Stomach (tissue), 9 donors: ENCODE results near the gene PYGB. TPM values are rescaled to one million over a fixed set of nuclear protein-coding genes. Genes with fewer than 3 reads are reported as not detected.
"Not testable (repeated sequence)": the region's sequence is repeated elsewhere in the genome, so short reads cannot be mapped to it uniquely, and the experiment has no call there.

Experiments
- DNase-seq, 2 donors: peaks; one replicate each; pipeline versions ENCODE4 v3.0.0 to v3.0.0-alpha.2; 2013 to 2019
- H3K27ac ChIP-seq, 5 donors: fragments of 200-600 bp in 4 of 5; sonication (generic) in 4 of 5; one replicate each; pipeline ENCODE4 v1.5.1; 2013 to 2019; ENCODE audit warnings: mild to moderate bottlenecking in 1 of 5, moderate library complexity in 1 of 5
- H3K27me3 ChIP-seq, 3 donors: fragments of 200-600 bp; sonication (generic); one replicate each; pipeline ENCODE4 v1.5.1; 2017 to 2019; ENCODE audit warnings: mixed run types in 1 of 3
- H3K36me3 ChIP-seq, 4 donors: fragments of 200-600 bp; sonication (generic); 1 replicate in 3 of 4; 2 replicates in 1 of 4; pipeline ENCODE4 v1.5.1; 2016 to 2019
- H3K4me1 ChIP-seq, 4 donors: fragments of 200-600 bp; sonication (generic); one replicate each; pipeline ENCODE4 v1.5.1; 2016 to 2019
- H3K4me3 ChIP-seq, 4 donors: fragments of 200-600 bp; sonication (generic) in 3 of 4; one replicate each; pipeline ENCODE4 v1.5.1; 2016 to 2019; ENCODE audit warnings: mild to moderate bottlenecking in 1 of 4
- H3K9me3 ChIP-seq, 4 donors: fragments of 200-600 bp; sonication (generic); one replicate each; pipeline ENCODE4 v1.5.1; 2016 to 2019
- EP300 ChIP-seq: sonication (generic); formaldehyde crosslinking; IDR thresholded peaks from one replicate; pipeline ENCODE4 v1.6.1; 2017; ENCODE audit warnings: antibody characterized with exemption
- POLR2A ChIP-seq, 4 donors: fragments of 450-650 bp; IDR thresholded peaks; one replicate each; pipeline ENCODE4 v1.6.1; 2016; ENCODE audit warnings: antibody characterized with exemption in 4 of 4, control low read depth in 2 of 4, mild to moderate bottlenecking in 1 of 4, moderate library complexity in 1 of 4
- POLR2AphosphoS5 ChIP-seq, 3 donors: sonication (generic); formaldehyde crosslinking; IDR thresholded peaks; one replicate each; pipeline ENCODE4 v1.6.1; 2016; ENCODE audit warnings: antibody characterized with exemption in 3 of 3
- WGBS, 5 donors: extraction: QIAGEN DNeasy Blood & Tissue Kit in 3 of 5; methylation state at CpG; one replicate each; pipeline versions ENCODE4 v1.1.5 to v1.1.7; 2013 to 2018; 5-methylcytosine and 5-hydroxymethylcytosine counted together
- intact Hi-C: fragments of 100-400 bp; cut with DNase I; formaldehyde crosslinking; loops from one replicate; pipeline ENCODE4 v1.15.1; 2023; ENCODE audit warnings: low total_unique reads
- polyA plus RNA-seq, 3 donors: library from polyadenylated mRNA; stranded (reverse); fragments of 200-250 nt; gene quantifications; one replicate each; pipeline ENCODE4 v1.2.3, GENCODE V29; 2013
- total RNA-seq, 5 donors: library from RNA; depleted of rRNA; stranded (reverse); fragments of >200 nt; gene quantifications; one replicate each; pipeline versions ENCODE4 v1.1.0 to v1.2.3, GENCODE V29; 2014 to 2016
- TF ChIP-seq, protein P1 (sequence below), 7 experiments: fragments of 450-650 bp in 4 of 7; fragments of 200-600 bp in 3 of 7; sonication (generic) in 3 of 7; IDR thresholded peaks; one replicate each; pipeline ENCODE4 v1.5.1; 2016 to 2019; ENCODE audit warnings: antibody characterized with exemption in 7 of 7, control low read depth in 2 of 7, mild to moderate bottlenecking in 1 of 7
- donor health status: healthy with polysubstance abuse.
- donor health status: Bipolar disorder and iron deficiency.
- donor health status: healthy.

The PYGB gene
- total and polyA plus RNA-seq, 8 donors = 23.1 to 116 (median 49.5) TPM

DNA sequence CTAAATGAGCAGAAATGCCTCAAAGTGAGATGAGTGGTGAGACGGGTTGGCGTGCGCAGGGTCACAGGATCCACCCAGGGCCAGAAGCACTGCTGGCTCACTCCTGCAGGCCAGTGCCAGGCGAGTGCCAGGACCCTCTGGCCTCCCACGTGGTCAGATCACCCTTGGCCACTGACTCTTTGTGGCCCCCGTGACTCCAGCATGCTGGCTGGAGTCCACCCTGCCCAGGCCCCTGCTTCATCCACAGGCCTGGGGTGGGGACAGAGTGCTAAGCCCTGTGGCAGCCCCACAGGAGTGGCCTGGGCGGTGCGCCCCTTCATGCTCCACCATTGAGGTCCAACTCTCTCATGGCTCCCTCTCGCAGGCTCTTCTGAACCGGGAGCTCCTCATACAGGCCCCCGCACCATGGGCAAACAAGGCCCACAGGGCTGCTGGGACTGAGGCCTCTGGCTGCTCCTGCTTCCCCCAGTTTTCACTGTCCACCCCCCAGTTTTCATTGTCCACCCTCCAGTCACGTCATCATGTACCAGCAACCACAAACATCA lies 81.1 kb downstream of the PYGB start:
- Histone ChIP-seq H3K4me3 (no peak overlapping the region), H3K27ac (no peak overlapping the region), H3K27me3 (no peaks in the 10 kb centered on the region), H3K36me3 (no peaks in the 10 kb centered on the region), H3K4me1 (peaks cover 0 to 22% (median 12%) of the 10 kb centered on the region in 4 donors), H3K9me3 (no peaks in the 10 kb centered on the region)
- intact Hi-C loops = no loop called here
- TF ChIP-seq POLR2A (IDR thresholded peaks at IDR 0.05) = no peak
- TF ChIP-seq POLR2AphosphoS5 (IDR thresholded peaks at IDR 0.05) = no peak
- TF ChIP-seq, protein P1, sequence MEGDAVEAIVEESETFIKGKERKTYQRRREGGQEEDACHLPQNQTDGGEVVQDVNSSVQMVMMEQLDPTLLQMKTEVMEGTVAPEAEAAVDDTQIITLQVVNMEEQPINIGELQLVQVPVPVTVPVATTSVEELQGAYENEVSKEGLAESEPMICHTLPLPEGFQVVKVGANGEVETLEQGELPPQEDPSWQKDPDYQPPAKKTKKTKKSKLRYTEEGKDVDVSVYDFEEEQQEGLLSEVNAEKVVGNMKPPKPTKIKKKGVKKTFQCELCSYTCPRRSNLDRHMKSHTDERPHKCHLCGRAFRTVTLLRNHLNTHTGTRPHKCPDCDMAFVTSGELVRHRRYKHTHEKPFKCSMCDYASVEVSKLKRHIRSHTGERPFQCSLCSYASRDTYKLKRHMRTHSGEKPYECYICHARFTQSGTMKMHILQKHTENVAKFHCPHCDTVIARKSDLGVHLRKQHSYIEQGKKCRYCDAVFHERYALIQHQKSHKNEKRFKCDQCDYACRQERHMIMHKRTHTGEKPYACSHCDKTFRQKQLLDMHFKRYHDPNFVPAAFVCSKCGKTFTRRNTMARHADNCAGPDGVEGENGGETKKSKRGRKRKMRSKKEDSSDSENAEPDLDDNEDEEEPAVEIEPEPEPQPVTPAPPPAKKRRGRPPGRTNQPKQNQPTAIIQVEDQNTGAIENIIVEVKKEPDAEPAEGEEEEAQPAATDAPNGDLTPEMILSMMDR (IDR thresholded peaks at IDR 0.05) = no peak
- TF ChIP-seq EP300 = no peak
- no peak for DNase-seq
- 92 to 97% (median 94%) methylated on average over 11 to 12 of the region's 12 CpGs for WGBS, 5 donors

DNA sequence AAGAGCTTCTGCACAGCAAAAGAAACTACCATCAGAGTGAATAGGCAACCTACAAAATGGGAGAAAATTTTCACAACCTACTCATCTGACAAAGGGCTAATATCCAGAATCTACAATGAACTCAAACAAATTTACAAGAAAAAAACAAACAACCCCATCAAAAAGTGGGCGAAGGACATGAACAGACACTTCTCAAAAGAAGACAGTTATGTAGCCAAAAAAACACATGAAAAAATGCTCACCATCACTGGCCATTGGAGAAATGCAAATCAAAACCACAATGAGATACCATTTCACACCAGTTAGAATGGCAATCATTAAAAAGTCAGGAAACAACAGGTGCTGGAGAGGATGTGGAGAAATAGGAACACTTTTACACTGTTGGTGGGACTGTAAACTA lies 87.1 kb downstream of the PYGB start:
- DNase-seq, H3K27ac ChIP-seq, intact Hi-C loops, H3K27me3 ChIP-seq, H3K9me3 ChIP-seq, H3K4me3 ChIP-seq: not testable (repeated sequence)
- WGBS, 5 donors = 100% methylated on average over 1 of the region's 1 CpG
- Histone ChIP-seq H3K4me1 (peaks cover 6 to 32% (median 19%) of the 10 kb centered on the region in 4 donors), H3K36me3 (peaks cover 0 to 10% (median 5%) of the 10 kb centered on the region in 4 donors)

DNA sequence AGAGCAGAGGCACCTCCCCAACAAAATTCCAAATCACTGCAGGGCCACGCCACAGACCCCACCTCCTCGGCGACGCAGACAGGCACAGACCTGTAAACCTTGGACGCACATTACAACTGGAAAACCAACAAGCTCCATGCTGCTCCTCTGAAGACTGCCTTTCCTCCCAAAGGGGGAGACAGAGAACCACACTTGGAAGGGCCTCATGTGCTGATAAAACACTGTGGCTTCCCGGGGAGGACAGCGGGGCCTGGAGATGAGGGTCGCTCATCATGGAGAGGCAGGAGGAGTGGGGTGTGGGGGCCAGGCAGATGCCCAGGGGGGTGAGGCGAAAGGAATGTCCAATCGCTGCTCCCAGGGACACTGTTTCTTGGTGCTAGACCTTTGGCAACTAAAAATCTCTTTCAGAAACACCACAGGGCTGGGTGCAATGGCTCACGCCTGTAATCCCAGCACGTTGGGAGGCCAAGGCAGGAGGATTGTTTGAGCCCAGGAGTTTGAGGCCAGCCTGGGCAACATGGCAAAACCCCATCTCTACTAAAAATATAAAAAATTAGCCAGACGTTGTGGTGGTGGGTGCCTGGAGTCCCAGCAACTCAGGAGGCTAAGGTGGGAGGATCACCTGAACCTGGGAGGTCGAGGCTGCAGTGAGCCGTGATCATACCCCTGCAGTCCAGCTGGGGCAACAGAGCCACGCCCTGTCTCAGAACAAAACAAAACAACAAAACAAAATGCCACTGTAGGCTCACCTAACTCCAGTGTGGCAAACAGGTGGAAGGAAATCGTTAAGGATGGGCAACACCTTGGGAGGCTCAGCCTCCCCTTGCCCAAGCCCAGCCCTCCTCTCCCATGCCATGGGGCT lies 88.9 kb downstream of the PYGB start:
- Histone ChIP-seq H3K4me3 (no peak overlapping the region), H3K4me1 (peaks cover 6 to 39% (median 21%) of the 10 kb centered on the region in 4 donors), H3K27ac (no peak overlapping the region), H3K27me3 (no peaks in the 10 kb centered on the region), H3K9me3 (no peaks in the 10 kb centered on the region), H3K36me3 (peaks cover 0 to 10% (median 5%) of the 10 kb centered on the region in 4 donors)
- TF ChIP-seq, protein P1 (IDR thresholded peaks at IDR 0.05) = peak in 2 of 7 experiments; percentile 14 to 30
- TF ChIP-seq EP300 = no peak
- peak in 1 of 2 donors; percentile 48 for DNase-seq
- 83 to 84% (median 84%) methylated on average over 17 of the region's 17 CpGs for WGBS, 5 donors
- intact Hi-C loops = no loop called here

DNA sequence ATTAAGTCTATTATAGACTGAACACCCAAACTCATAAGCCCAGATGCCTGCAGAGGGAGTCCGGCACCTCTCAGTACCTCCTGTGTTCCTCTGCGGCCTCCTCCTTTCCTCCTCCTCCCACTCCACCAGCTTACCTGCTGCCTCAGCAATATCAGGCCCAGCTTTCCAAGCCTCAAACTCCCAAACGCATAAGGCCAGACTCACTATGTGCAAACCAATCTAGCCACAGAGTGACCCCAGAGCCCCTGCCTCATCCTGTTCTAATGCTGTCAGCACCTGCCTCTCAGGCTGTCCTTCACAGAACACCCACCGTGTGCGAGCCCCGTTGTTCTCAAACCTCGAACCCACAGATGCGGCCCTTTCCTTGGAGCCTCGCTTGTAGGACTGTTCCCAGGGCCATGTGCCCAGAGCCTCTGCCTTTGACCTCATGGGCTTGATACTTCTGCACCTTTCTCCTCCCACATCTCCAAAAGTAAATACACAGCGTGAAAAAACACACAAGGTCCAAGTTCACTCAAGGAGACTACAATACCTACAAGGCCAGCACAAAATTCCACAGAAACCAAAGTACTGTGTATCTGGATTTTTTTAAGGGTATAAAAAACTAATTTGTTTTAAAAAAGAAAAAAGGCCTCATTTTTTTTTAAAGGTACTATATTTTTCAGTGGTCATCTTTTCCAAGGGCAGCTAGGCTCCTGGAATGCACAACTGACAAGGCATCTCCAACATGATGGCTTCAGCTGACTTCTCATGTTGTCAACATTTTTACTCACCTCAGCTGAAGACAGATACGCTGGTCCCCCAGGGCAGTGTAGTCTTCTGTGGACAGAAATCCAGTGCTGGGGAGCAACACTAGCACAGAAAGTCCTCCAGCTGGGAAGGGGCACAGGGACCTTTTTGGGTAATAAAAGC lies 90.5 kb downstream of the PYGB start:
- H3K27ac ChIP-seq = peak overlapping the region in 3 of 5 donors; percentile 34 to 58 (median 35)
- peaks cover 6 to 39% (median 21%) of the 10 kb centered on the region in 4 donors for H3K4me1 ChIP-seq
- 62 to 80% (median 68%) methylated on average over 11 of the region's 11 CpGs for WGBS, 5 donors
- no peak for TF ChIP-seq POLR2AphosphoS5 (IDR thresholded peaks at IDR 0.05)
- TF ChIP-seq EP300 = no peak
- TF ChIP-seq POLR2A (IDR thresholded peaks at IDR 0.05) = no peak
- TF ChIP-seq, protein P1 (IDR thresholded peaks at IDR 0.05) = no peak
- intact Hi-C loops = no loop called here
- no peaks in the 10 kb centered on the region for H3K27me3 ChIP-seq
- H3K9me3 ChIP-seq = no peaks in the 10 kb centered on the region
- no peak overlapping the region for H3K4me3 ChIP-seq
- H3K36me3 ChIP-seq = peaks cover 0 to 10% (median 5%) of the 10 kb centered on the region in 4 donors
- peak; percentile 42 to 59 for DNase-seq
